GM21737 (cell line): ENCODE measurements around the gene HELZ.
"Not testable (repeated sequence)": the region's sequence is repeated elsewhere in the genome, so short reads cannot be mapped to it uniquely, and the experiment has no call there.

Source experiments
- ATAC-seq: cut with Tn5 transposase; IDR thresholded peaks from one replicate; pipeline ENCODE4 v1.9.1; 2021; ENCODE audit warnings: mild to moderate bottlenecking, moderate library complexity; ENCODE audit not compliant: unreplicated experiment

Gene HELZ

DNA sequence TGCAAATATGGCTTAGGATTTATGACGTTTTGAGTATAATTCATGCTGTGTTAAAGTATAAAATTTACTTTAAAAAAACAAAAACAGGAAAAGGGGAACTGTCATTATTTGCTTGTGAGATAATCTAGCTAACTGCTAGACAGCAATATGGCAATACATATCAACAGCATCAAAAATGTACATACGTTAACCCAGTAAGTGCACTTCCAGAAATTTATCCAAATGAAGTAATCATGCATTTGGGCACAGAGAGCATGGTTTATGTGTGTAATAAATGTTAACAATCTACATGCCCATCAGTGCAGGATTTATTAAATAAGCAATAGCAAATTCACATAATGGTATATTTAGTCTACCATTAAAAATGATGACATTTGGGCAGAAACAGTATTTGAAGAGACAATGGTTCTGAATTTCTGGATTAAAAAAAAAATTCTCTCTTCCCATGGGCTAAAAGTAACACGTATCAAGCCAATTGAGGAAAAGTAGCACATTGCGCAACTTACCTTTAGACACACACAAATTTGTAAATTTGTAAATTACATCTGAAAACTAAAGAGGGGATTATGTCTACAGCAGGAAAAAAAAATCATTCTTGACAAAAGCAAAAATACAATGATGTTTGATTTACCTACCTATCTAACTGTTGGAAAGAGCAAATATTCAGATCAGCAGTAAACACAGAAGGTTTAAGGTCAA is 120.4 kb downstream of the HELZ start:
- no peak for ATAC-seq

DNA sequence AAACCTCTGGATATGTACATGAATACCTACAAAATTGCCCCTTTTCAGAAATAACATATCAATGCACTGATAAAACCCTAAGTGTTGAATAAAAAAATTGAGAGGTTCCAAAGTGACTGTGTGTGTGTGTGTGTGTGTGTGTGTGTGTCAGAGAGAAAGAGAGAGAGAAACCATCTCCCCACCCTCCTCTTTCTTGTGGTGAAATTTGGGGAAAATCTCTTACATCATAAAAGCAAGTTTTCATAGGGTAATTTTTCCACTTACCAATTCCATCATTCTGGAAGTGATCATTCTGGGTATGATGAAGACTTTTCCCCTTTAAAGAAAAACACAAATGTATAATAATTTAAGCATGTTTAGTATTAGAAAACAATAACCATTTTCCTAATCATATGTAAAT is 121.3 kb downstream of the HELZ start:
- ATAC-seq, result no peak

- no peak for ATAC-seq
Observed at GRCh38 chr17:67121316-67121891, 123.6 kb downstream of the HELZ start.

DNA sequence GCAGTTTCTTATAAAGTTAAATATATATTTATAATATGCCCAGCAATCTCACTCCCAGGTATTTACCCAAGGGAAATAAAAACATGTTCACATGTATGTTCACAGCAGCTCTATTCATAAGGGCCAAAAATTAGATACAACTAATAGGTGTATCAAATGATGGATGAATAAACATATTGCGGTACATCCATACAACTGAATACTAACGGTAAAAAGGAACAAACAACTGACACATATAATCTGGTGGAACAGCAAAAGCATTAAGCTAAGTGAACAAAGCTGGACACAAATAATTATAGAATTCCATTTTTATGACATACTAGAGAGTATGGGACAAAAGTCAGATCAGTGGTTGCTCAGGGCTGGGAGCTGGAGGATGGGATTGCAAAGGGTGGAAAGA is 125.9 kb downstream of the HELZ start:
- ATAC-seq, result no peak

GRCh38 chr17:67116045-67116575 is 128.9 kb downstream of the HELZ start:
- ATAC-seq, result no peak

- no peak for ATAC-seq
Observed at GRCh38 chr17:67115401-67115800, 129.6 kb downstream of the HELZ start.

DNA sequence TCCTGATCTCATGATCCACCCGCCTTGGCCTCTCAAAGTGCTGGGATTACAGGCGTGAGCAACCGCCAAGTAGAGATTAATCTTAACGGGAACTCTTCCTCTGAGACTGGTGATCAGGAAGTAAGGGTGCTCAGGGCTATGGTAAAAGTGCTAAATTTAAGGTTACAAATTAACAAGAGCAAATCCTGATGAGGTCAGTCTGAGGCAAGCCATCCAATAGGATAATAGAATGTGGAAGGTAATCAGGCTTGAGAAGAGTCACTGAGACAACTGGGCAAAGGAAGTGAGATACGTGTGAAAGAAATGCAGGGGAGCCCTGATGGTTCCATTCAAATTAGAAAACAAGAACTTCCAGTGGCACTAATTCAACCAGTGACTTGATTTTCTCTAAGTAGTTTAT is 131.5 kb downstream of the HELZ start:
- ATAC-seq, result no peak

- no peak for ATAC-seq
Observed at GRCh38 chr17:67111808-67112207, 133.2 kb downstream of the HELZ start.

DNA sequence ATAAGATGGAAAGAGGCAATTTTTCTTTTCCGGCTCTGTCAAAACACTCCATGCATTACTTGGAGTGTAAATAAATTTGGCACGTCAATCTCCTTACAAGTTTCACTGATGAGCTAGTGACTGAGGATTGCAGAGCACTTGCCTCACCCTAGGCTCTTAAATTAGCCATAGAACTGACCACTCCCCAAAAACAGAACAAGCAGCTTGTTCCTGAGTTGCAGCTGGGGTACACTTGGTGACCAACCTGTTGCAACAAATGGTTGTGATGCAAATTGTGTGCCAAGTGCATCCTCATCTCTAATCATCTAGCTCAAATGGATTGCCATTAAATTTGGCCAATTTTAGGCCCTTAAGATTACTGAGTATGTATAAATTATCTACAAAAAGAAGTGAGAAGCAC is 133.7 kb downstream of the HELZ start:
- no peak for ATAC-seq

- ATAC-seq, result no peak
Observed at GRCh38 chr17:67110619-67111018, 134.4 kb downstream of the HELZ start.

- no peak for ATAC-seq
Observed at GRCh38 chr17:67109111-67109510, 135.9 kb downstream of the HELZ start.

DNA sequence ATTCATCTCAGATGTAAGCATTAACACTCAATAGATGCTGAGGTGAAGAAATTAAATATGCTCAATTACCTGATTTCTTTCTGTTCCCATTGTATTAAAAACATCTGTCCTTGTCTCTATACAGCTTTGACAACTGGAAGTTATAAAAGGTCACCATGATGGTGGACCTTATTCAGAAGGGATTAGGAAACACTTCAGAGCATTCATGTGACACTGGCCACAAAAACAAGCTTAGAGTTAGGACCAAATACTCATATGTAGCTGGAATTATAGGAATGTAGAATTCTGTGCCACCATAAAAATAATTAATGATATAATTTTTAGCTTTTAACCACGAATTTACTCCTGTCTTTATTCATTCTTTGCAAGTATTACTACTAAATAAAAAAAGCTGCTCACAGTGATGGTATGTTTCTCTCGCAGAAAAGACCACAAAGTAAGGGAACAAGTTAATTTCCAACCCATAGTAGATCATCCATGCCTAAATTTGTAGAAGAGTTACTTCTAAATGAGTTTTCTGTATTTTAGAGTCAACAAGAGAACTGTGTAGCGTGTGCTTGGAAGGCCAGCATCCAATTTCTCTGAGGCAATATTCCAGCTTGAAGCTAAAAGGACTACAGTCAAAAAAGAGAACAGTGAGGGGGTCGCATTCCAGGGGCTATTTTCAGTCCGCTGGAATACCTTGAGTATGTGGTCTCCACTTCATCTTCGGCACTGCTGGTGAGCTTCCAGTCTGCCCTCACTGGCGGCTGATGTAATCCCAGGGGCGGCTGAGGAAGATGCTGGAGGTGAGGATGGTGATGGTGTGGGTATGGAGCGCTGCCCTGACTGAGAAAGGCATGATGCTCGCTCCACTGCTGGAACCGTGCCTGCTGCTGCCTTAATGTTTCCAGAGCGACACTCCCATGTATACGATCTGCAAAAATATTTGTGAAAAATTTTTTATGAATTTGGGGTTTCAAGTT is 136.9 kb downstream of the HELZ start:
- ATAC-seq, result no peak

DNA sequence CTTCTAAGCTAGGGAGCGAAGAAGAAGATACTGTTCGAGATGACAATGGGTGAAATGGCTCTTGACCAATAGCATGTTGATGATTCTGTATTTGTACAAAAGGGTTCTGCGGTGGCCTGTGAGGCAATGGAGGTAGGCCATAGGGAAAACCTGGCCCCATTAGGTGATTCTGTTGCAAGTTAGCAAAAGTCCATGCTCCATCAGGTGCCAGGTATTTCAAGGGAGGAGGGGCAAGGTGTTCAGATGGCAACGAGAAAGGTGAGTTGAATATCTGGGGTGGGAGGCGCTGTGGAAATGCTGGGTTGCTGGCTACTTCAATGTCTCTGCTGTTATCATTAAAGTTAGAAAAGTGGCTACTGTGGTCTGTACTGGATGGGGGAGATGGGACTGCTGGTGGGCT is 137.8 kb downstream of the HELZ start:
- ATAC-seq, result no peak

DNA sequence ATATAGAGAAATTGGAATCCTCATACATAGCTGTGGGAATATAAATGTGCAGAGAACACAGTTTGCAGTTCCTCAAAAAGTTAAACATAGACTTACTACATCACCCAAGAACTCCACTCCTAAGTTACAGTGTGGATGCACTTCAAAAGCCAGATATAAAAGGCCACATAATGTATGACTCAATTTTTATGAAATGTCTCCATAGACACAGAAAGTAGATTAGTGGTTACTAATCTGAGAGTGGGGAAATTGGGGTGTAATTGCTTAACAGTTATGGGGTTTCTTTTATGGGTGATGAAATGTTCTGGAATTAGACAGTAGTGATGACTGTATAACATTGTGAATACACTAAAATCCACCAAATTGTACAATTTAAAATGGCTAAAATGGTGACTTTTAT is 139.8 kb downstream of the HELZ start:
- ATAC-seq, result no peak

DNA sequence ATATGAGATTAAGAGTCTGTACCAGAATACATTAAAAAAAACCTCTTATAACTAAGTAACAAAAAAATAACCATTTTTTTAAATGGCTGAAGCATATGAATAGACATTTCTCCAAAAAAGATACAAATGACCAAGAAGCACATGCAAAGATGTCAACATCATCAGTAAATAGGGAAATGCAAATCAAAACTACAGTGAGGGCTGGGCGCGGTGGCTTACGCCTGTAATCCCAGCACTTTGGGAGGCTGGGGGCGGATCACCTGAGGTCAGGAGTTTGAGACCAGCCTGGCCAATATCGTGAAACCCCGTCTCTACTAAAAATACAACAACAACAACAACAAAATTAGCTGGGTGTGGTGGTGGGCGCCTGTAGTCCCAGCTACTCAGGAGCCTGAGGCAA is 140.4 kb downstream of the HELZ start:
- ATAC-seq, result not testable (repeated sequence)

DNA sequence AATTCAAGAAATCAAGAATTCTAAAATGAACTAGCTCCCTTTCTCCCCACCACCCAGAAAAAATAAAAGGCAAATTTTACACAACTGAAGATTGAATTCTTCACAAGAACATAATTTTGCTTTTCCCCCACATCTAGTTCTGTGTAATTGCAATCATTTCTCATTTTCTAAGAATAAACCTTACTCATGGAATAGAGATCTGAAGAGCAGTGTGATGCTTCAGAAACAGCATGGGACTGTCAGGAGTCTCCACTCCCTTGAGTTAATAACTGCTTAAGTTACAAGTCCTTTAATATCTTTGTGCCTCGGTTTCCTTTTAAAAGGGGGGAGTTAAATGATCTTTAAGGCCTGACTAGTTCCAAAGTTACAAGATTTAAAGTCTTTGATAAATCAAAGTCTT is 147.0 kb downstream of the HELZ start:
- no peak for ATAC-seq

DNA sequence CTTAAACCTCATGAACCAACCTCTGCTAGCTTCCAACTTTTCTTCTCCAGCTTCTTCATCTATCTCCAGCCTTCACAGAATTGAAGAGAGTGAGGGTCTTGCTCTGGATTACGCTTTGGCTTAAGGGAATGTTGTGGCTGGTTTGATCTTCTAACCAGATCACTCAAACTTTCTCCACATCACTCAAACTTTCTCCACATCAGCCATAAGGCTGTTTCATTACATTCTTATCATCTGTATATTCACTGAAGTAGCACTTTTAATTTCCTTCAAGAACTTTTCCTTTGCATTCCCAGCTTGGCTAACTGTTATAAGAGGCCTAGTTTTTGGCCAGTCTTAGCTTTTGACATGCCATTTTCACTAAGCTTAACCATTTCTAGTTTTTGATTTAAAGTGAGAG is 148.4 kb downstream of the HELZ start:
- no peak for ATAC-seq

DNA sequence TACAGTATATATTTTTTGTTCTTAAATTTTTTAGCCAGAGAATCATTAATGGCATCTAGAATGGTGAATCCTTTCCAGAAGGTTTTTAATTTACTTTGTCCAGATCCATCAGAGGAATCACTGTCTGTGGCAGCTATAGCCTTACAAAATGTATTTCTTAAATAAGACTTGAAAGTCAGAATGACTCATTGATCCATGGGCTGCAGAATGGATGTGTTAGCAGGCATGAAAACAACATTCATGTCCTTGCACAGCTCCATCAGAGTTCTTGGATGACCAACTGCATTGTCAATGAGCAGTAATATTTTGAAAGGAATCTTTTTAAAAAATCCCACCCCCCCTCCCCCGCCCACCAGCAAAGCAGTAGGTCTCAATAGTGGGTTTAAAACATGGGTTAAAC is 149.2 kb downstream of the HELZ start:
- ATAC-seq, result no peak

DNA sequence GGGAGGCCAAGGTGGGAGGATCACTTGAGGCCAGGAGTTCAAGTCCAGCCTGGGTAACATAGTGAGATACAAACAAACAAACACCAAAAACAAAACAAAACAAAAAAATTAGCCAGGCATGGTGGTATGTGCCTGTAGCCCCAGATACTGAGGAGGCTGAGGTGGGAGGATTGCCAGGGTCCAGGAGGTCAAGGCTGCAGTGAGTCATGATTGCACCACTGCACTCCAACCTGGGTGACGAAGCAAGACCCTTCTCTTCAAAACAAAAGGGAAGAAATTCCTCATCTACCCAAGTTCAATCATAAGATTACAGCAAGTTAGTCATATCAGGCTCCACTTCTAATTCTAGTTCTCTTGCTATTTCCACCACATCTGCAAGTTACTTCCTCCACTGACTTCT is 149.7 kb downstream of the HELZ start:
- ATAC-seq, result not testable (repeated sequence)

GRCh38 chr17:67093348-67093747 is 151.6 kb downstream of the HELZ start:
- ATAC-seq, result no peak

- not testable (repeated sequence) for ATAC-seq
Observed at GRCh38 chr17:67092710-67093109, 152.3 kb downstream of the HELZ start.

DNA sequence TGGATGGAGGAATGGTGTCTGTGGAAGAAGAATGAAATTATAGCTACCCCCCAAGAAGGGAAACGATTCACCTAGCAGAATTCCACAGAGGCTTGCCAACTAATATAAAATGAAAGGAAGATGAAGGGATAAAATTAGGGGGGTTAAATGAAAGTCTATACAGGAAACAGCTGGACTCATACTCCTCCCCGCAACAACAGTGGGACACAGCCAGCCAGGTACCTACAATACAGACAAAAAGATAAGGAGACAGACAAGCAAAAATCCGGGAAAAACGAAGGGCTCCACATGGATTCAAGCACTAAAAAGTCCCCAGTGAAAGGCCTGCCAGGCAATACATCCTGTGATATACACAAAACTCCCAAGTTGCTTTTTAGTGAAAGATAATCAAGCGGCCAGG is 152.7 kb downstream of the HELZ start:
- ATAC-seq, result no peak
